Kasumi-1 (cell line): Measurements from ENCODE around the gene HOXC6.
"Not testable (repeated sequence)": the region's sequence is repeated elsewhere in the genome, so short reads cannot be mapped to it uniquely, and the experiment has no call there.

Experiments
- DNase-seq, 2 experiments: peaks; one replicate each; lab custom pipeline; 2025; lab: John Stamatoyannopoulos, UW

HOXC6 gene

DNA sequence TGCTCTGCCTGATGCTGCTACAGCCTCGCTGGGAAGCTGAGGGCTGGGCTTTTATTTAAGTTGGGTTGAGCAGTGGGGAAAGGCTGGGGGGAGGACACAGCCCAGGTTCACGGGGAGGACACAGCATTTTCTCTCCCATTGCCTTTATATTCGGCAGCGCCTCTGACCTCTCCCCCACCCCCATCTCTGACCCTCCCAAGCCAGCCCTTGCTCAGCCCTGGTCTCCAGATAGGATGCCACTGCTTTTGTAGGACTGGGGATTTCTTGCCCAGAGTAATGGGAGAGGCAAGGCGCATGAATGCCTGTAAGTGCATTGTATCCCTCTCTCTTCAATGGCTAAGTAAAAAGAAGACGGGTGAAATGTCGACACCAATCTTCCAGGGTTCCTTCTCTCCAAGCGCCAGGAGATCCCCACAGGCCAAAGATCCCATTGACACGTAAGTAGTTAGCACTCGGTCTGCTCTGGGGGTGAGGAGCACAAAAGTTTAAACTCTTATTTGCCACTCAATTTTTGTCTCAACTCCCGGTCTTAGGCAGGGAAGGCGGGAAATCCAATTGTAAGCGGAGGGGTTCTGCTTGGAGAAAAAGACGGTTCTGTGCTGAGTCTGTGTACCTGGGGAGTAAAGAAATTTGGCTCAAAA, 30.0 kb downstream of the HOXC6 start:
- no peak for DNase-seq

DNA sequence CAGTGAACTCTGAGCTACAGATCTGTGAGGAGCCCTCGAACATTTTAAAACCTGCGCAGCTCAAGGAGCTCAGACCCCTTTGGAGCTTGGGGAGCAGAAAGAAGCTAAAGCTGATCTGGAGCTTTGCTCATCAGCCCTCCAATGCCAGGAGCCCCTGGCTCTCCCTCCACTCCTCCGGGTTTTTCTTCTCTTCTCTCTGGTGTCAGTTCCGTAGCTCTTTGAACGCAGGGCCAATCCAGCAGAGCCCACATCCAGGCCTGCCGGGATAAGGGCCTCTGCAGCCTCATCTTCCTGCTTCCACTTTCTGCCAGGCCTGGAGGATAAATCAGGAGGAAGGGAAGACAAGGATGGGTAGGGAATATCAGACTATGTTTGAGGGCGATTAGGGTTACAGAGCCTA, 31.4 kb downstream of the HOXC6 start:
- no peak for DNase-seq

- DNase-seq = no peak
Measured at GRCh38 chr12:54060174-54060974, 32.1 kb downstream of the HOXC6 start.

DNA sequence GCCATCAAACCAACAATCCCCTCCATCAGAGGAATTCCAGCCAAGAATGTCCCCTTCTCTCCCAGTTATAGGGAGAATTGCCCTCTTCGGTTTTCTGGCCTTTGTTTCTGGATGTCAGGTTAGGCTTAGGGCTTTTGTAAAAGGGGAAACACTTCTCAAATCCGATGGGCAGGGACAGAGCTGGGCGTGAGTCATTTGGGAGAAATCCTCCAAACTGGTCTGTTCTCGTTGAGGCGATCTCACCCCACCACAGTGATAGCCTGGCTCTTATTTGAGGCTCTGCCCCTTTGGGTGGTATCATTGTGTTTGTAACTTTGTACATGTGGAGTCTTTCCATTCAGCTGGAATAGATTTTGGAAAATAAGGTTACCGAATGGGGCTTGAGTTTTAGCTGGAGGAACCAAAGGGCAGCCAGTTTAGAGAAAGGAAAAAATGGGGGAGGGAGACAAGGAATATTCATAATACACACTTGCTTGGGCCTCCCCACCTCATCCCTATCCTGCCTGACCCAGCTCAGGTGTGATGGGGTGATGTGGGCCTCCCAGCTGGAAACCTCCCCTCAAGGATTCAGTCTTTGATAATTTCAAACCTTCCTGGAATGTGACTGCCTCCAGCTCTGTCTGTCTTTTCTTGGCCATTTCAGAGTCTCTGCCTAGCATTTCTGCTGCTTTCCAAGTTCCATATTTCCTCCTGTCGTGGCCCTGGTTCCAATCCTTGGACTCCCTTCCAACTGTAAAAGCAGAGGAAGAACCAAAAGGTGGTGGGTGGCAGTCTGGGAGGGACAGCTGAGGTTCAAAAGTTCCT, 32.9 kb downstream of the HOXC6 start:
- no peak for DNase-seq

- DNase-seq = no peak
Measured at GRCh38 chr12:54065677-54066076, 37.4 kb downstream of the HOXC6 start.

DNA sequence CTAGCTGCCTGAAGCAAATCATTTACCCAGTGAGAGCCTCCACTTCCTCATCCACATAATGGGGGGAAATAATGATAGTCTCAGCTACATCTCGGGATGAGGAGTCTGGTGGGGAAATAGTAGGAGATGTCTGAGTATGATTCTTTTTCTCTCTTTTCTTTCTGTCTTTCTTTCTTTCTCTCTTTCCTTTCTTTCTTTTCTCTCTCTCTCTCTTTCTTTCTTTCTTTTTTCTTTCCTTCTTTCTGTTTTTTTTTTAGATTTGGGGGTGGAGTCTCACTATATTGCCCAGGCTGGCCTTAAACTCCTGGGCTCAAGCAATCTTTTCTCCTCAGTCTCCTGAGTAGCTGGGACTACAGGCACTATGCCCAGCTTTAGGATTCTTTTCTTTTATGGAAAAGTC, 38.2 kb downstream of the HOXC6 start:
- no peak for DNase-seq

DNA sequence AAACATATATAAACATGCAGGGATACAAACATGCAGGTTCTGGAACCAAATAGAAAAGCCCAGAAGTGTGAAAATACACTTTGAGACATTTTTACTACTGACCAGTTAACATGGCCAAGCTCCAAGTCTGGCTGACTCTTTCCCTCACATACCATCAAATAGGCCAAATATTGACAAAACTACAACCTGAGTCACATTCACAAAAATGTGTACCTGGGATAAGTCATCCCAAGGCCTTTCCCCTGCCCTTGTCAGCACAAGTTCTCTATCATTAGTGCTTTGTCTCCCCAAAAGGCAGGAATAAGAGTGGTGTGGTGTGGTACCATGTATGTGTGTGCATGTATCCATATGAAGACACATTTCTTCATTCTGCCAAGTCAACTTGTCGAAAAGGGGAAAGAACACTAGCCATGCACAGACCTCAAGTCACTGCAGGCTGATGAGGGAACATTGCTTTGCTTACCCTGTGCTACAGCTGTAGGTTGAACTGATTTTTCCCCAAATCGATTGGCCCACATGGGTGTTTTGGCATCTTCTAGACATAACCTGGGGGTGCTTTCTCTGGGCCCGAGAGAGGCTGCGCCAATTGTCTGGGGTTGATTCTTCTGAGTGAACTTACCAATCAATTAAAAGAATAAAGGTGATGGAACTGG, 40.3 kb downstream of the HOXC6 start:
- no peak for DNase-seq

DNA sequence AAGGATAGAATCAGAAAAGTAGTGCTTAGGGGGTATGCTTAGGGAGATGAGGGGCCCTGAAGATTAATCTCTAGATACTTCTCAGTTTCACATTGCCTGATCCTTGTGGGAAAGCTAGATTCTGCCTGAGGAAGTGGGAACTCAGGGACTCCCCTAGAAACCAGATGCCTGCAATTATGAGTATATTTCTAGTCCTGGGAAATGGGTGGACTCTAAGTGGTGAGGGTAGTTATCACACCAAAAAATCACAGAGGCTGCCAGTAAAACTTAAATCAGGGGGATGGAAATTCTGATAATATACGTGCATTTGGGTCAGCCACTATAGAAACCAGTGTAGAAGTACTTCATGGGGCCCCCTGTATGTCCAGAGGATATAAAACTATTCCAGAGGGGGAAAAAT, 43.7 kb downstream of the HOXC6 start:
- DNase-seq = no peak

DNA sequence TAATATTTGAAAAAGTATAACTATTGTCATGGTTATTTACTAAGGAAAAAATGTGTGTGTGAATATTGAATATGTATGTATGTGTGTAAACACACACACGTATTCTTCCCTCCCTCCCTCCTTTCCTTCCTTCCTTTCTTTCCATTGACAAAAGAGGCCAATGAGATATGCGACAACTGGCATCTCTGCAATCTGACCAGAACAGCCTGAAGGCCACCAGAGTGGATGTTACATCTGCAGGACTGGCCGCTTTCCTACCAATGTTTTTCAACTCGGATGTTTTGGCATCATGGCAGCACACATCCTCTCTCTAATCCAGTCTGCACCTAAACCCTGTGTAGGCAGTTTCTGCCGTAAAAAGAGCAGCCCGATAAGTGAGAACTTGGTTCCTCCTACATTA, 46.1 kb downstream of the HOXC6 start:
- no peak for DNase-seq

GRCh38 chr12:54075409-54075808, 47.2 kb downstream of the HOXC6 start:
- DNase-seq = no peak

GRCh38 chr12:54075974-54076373, 47.7 kb downstream of the HOXC6 start:
- no peak for DNase-seq

DNA sequence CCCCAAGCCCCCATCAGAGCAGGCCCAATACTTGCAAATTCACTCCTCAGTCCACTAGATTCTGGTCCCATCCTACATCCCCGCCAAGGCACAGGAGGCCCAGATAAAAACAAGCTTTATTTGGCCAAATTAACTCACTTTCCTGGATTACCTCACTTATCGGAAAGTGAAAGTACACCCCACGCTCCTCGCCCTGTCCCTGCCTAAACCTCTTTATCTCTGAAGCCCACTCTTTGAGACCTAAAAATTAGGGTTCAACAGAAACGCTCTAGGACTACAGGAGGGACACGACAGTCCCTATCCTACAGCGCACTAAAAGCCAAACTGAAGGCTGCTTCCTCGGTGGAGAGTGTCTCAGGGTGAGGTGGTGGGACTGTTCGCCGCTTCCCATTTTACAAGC, 49.6 kb downstream of the HOXC6 start:
- not testable (repeated sequence) for DNase-seq

GRCh38 chr12:54079115-54079514, 50.9 kb downstream of the HOXC6 start:
- DNase-seq = not testable (repeated sequence)
